Activated T-cell treated with anti-CD3 and anti-CD28 coated beads for 24 hours (primary cell): ENCODE data around the gene CAV1.

Experiments used
- DNase-seq: peaks from one replicate; pipeline ENCODE4 v3.0.0-alpha.2; 2020; ENCODE audit warnings: low read depth

CAV1 gene

DNA sequence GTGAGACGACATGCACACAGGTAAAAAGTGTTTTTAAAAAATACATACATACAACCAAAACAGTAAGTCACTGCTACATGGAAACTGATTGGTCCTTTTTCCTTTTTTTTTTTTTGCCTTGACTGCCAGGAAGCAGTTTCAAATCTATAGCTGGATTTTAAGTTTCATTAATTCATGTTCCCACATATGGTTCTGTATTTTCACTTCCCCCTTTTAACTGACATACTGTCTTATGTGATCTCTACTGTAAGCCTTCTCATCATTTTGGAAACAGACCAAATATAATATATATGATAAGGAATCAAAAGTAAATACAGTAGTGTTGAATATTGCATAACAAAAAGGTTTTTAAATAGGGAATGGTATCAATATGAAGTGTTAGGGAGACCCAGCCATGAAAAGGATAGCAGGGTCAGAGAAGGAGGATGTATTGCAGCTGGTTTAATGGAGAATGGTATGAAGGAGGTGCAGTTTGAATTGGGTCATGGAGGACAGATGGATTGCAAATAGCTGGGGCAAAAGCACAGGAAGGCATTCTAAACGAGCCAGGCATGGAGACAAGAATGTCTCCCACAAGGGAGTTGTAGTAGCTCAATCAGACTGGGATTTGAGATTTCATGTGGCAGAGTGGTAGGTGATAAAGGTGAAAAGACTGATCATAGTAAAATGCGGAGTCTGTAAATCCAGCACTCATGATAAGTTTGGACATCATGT is 5.4 kb downstream of the CAV1 start:
- no peak for DNase-seq

DNA sequence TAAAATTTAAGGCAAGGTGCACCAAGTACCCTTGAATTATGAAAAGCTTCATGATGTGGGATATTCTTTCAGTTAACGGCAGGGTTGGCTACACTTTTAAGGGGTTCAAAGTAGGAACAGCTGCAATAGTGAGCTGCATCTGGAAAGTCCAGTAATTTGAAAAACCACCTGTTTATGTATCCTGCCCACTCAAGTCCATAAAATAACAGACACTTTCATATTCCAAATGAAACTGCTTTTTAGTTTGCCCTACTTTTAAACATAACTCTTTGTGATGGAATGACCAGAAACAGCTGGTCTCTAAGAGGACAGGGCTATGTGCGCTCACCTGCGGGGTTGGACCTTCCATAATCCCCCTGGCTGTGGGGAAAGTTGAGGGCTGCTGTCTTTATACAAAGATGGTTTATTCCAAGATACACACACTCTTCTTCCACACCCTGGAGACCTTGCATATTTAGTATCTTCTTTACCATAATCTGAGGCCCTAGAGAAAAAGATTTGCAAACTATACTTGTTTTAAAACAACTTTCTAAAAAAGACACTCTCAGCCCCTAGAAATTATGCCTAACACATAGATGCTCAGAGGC is 7.4 kb downstream of the CAV1 start:
- no peak for DNase-seq

DNA sequence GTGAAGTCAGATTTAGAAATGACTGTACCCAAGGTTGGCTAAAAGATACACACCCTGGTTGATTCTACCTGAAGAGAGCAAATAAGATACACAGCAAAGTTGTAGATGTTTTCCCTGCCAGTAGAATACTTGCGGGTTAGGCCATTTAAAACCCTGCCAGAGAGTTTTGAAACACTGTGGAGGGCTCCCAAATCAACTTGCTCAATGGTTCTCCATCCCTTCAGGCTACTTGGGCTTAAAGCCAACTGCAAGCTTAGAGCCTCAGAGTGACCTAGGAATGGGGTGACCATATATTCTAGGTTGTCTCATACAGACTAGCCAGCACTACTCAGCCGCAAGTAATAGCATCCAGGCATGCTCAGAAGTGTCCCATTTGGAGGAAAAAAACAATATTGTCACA is 10.0 kb downstream of the CAV1 start:
- DNase-seq, result no peak

DNA sequence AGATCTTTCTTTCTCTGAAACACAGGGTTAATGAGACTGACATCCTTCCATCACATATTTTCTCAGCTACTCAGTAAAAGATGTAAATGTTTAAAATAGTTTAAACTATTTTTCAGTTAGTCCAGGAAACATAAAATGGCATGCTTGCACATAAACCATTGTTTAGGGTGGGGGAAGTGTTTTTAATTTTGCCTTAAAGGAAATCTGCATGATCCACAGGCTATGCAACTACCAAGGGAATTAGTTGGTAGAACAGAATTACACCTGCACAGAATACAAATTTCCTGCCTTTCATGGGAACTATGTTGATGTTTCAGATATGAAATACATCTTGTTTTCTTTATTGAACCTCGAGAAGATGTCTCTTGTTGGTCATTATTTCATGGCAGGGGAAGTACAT is 10.6 kb downstream of the CAV1 start:
- DNase-seq, result no peak

DNA sequence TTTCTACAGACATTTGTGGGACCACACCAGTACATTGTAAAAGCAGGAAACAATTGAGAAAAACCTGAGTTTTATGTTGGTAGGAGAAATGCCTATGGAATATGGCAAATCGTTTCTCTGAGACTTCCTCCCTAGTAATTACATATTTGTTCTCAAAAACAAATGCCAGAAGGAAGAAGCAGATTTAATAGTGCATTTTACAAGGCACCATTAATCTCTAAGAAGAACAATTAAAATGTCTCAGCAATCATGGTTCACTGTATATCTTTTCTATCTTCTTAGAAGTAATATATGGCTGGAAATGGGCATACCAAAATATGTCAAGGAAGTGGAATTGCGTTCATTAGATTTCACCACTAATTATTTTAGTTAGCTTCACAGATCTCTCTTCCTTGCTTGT is 13.3 kb downstream of the CAV1 start:
- no peak for DNase-seq

DNA sequence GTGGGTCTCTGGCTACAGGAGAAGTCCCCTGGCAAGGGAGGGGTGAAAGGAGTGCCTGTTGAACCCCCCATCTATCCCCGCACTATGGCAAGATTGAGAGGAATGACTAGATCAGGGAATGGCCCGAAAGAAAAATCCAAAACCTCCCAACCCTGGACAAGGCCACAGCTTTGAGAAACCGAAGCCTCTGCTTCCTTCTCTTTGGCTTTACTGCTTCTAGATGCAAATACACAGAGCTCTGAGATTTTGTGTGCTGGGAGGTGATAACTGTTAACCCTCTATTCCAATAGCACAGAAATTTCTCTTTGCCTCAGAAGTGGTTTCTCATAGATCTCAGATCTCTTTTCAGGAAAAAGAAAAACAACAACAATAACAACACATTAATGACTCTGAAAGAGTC is 15.0 kb downstream of the CAV1 start:
- DNase-seq, result no peak

DNA sequence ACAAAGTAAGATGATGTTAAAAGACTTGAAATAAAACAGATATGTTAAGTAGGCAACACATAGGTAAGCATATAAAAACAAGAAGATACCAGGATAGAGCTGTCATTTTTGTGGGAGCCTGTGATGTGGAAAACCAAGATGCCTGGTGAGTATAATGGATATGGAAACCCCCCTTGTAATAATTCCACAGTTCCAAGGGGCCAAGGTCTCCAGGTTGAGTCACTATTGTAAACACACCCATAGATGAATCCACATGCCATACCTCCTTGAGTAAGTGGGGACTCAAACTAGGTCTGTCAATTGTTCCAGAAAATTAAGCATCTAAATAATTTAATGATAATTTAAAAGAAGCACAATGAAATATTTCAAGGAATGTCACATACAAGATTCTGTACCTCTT is 15.9 kb downstream of the CAV1 start:
- no peak for DNase-seq

DNA sequence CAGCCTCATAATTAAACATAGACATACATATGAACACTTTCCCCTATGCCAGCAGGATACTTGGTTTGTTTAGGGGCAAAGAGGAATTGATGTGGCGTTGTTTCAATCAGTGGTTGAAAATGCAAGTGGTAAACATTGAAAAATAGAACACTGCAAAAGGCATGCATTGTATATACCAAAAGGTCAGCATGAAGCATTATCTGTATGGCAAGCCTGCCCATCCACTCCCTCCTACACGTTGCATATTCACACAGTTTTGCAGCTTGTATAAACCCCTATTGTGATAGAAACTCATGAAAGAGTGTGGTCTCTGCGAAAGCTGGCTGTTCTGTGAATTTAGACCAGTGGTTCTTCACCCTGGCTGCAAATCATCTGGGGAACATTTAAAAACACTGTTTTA is 17.1 kb downstream of the CAV1 start:
- DNase-seq, result no peak

DNA sequence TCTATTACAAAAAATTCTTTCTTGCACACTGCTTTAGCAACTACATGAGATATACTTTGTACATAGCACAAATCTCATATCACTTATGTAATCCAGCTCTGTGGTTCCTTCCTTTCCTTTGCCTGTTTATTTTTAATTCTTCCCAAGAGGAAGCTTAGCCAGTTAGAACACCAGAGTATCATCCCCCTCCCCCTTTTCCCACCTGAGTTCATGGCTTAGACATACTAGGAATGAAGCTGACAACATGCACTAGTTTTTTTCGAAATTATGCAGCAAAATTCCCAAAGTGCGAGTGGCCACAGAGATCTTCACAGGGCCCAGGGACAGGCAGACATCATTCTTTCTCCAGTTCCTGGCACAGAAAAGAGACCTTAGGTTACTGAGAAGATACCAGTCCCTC is 17.8 kb downstream of the CAV1 start:
- DNase-seq, result no peak

DNA sequence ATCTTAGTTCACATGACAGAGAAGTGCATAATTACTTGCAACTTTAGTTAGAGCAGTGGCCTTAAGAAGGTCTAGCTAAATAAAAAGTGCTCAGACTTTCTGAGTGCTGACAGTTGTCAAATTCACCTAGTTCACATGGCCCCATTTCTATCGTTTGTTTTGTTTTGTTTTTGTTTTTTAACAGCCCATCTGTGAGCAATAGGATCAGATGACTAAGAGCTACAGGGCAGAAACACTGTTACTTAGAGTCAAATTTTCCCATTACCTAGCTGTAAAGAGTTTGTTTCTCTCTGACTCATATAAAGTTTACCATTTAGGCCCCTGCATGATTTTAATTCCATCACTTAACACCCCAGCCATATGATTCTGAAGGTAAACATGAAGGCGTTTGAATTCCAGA is 18.8 kb downstream of the CAV1 start:
- no peak for DNase-seq

DNA sequence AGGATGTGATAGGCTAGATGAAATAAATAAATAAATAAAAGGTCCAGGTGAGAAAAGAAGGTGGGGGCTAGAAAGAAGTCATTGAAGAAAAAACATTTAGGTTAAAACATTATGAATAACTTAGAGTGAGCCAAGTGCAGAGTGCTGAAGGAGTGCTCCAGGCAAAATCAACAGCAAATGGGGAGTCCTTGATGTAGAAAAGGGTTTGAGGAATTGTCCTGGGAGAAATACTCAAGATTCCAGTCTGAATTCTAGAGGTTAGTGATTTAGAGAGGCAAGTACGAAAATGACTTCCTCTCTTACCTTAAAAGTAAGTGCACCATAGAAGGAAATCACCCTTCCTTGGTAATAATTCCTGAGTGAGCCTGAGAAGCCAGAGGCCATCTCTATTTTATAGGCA is 19.7 kb downstream of the CAV1 start:
- DNase-seq, result no peak

DNA sequence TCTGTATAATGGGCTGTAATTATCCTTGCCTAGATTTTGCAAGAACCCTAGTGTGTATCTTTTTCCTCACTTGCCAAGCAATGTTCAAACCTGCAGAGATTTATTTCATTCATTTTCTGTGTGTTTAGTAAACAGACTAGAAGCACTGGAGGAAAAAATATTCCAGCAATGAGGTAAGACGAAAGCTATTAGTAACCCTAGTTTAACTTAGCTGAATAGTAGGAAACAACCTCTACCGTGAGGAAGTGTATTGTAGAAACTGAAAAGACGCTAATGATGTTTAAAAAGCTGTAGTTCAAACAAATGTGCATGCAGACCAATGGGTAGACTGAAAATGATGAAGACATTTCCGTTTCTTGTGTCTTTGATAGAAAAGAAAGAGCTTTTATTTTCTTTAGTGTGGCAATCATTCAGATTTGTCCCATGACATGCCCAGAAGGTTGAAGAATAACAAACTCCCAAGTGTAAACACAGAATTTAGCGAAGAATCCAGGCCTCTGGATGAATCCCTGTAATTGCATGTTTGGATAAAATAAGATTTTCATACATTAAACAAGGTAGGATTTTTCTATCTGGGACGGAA is 20.7 kb downstream of the CAV1 start:
- no peak for DNase-seq

DNA sequence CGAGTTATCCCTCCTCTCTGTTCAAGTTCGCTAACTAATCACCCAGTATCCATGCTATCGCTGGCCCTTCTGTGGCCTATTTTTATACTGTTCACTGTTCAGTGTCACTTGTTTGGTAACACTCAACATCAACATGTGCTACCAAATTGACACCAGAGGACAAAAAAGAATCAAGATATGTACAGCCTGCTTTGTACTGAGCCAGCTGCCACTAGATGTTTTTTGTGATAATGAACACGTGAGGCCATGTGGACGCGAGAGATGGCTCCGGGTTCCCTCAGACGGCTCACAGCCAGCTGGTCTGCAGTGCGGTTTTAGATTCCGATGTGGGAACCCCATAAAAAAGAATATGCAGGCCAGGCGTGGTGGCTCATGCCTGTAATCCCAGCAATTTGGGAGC is 21.2 kb downstream of the CAV1 start:
- DNase-seq, result no peak

DNA sequence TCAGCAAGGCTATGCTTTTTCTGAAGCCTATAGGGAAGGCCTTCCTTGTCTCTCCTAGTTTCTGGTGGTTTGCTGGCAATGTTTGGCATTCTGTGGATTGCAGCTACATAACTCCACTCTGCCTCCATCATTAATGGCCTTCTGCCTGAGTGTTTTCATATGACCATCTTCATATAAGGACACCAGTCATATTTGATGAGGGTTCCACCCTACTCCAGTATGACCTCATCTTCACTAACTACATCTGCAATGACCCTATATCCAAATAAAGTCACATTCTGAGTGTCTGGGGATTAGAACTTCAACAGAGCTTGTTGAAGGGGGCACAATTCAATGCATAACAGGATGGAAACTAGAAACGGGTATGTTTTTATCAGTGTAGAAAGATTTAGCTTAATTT is 22.1 kb downstream of the CAV1 start:
- no peak for DNase-seq

DNA sequence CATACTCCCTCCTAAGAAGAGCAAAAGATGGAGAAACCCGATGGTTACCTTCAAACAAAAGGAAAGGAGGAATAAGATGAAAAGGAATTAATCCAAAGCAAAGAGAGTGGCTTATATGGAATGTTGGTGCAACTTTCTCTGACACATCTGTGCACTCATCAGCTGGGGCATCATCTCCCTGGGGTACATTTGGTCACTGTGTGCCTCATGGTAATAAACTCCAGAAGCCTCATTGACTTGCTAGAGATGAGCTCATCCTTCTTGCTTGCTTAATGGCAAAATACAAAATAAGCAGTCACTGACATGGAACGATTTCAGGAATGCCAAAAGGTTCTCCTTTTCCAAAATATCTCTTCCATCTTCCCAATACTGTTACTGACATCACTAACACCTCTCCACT is 22.5 kb downstream of the CAV1 start:
- DNase-seq, result no peak

DNA sequence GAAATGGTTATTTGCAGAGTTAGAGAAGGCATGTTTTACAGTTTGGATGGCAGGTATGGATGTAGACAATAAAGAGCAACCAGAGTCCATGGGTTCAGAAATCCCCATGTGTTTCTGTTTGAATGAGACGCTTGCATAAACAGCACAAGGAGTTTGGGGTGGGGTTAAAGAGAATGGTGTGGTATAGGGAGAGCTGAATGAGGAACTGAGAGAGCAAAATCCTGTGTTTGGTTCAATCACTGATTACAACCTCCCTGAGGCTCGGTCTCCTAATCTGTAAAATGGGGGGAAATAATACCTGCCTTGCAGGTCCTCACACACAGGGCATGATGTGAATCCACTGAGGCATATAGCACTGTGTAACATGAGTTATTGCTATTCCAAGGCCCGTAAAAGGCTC is 23.7 kb downstream of the CAV1 start:
- DNase-seq, result no peak

DNA sequence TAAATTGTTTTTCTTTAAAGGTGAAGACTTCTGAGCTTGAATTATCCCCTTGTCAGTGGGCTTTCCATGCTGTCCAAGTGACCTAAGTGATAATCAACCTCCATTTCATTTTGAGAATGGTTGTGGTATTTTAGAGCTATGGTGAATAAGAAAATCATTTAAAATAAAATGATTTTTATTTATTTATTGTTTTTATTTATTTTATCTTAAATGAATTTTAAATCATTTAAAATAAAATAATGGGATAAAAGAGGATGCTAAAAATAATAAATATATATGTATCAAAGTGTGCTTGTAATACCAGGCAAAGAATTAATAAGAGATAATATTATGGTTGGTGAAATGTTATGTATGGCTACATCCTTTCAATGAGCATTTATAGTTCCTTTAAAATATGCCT is 24.5 kb downstream of the CAV1 start:
- no peak for DNase-seq

DNA sequence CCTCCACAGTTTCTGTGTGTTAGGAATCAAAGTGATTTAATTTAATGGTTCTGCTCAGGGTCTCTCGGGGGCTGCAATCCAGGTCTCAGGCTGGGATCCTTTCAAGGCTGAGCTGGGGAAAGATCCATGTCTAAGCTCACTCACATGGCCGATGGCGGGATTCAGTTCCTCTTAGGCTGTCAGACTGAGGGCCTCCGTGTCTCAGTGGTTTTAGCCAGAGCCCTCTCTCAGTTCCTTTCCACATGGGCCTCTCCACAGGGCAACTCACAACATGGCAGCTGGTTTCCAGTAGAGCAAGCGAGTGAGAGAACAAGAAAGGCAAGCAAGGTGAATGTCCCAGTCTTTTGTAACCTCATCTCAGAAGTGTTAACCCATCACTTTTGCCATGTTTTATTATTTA is 26.9 kb downstream of the CAV1 start:
- DNase-seq, result no peak

DNA sequence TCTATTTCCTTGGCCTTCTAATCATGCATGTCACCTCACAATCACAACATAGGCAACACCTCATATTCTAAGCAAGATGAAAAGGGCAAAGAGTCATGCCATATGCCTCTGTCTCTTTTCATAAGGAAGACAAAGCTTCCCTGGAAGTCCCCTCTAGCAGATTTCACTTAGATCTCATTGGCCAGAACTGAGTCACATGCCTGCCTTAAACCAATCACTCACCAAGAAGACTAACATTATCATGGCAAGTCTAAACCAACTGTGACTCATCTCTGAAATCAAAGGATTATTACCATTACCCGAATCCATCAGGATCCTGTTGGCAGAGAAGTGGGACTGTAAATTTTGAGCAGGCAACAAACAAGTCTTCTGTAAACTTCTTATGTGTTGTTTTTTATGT is 27.8 kb downstream of the CAV1 start:
- DNase-seq, result no peak

DNA sequence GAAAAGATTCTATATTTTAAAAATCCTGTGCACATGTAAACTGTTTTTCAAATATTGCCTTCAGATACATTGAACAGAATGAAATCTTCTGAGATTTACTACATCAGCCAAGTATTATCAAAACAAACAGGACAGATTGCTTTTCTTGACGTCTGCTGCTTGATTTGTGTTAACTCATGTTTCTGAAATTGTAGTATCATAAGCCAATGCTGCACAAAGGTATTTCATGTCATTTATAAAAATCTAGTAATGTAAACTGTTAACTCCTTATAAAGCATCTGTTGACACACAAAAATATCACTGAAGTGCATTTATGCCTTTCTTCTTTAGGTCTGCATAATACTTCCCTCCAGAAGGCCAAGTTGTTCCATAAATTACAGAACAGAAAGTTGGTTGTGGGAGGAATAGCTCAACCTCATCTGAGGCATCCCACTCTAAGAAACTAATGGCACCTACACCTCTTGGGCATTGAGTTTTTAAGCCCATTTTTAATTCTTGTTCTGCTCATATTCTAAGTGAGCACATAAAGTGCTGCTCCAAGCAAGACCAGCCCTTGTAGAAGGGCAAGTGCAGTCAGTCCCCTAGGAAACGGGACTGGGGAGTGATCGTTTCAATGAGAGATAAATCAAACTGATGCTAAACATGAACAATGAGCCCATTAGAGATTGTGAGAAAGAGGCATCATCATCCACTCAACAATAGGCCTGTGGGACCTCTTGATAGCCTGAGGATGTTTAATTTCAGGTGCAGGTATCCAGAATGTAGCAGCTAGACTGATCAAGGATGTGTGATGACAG is 28.5 kb downstream of the CAV1 start:
- no peak for DNase-seq

DNA sequence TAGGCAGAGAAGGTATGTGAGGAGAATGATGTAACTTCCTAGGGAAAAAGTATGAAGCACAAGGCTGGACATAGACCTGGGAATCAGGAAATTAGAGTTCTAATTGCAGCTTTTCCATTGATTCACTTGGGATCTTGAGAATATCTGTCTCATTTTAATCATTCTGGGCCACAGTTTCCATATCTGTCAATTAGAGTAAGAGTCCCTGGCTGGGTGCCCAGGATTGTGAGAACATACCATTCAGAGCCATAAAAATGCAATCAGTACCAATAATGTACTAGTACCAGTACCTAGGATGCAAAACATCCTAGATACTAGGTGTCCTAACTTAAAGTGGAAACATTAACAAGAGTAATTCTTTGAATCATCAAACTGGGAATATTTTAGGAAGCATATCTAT is 29.6 kb downstream of the CAV1 start:
- no peak for DNase-seq

DNA sequence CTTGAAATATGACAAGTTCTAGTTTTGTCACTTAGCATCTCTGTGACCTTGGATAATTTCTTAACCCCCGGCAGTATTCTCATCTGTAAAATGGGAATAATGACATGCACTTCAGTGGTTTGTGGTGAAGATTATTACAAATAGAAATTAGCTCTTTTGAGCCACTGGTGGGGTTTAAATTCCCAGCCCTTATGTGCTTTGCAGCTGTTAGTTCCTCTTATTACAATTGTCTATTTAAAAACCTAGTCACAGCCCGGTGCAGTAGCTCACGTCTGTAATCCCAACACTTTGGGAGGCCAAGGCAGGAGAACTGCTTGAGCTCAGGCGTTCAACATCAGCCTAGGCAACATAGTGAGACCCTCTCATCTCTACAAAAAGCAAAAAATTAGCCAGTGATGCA is 30.1 kb downstream of the CAV1 start:
- DNase-seq, result no peak

DNA sequence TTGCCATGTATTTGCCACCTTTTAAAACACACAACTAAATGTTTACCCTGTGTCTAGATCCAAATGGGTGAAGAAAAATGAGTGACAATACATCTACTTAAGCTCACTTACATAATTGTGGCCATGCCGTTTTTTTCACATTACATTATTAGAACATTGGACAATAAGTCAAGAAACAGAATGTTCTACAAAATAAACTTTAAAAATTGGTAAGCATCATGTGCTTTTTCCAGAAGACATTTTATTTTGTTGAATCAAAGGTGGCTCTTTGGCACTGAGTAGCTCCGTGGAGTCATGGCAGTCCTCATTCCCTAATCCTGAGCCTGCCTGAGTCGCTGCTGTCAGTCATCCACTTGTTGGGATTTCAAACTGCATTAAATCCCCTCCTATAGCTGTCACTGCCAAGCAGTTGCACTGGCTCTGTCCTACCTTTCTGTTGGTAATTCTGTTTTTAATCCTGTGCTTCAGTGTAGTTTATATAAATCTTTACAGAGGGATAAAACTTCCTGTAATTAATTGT is 32.3 kb downstream of the CAV1 start:
- DNase-seq, result no peak
